ENCODE measurements around the gene DEFB119.
"Not testable (repeated sequence)": the region's sequence is repeated elsewhere in the genome, so short reads cannot be mapped to it uniquely, and the experiment has no call there.

DEFB119 gene

DNA sequence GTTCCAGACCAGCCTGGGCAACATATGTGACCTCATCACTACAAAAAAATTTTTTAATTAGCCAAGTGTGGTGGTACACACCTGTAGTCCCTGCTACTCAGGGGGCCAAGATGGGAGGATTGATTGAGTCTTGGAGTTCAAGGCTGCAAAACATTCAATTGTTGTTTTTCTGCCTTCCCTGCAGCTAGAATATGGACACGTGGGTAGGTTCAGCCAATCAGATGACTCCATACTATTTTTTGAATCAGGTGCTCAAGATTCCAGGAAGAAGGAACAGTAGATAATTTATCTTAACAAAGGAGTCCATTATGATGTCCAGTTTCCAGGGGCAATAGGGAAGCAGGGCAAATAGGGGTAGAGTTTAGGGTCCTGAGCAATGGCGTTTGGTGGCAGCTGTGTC lies 2.4 kb upstream of the DEFB119 start:
- H3K9ac ChIP-seq (ENCODE audit: low read length) = no peak overlapping the region
- H3K27ac ChIP-seq (ENCODE audit: low read length) = no peak overlapping the region
- no peak overlapping the region for H3K4me3 ChIP-seq (ENCODE audit: low read length)
- H3K36me3 ChIP-seq (ENCODE audit: control insufficient read depth, low read depth, low read length) = no peaks in the 10 kb centered on the region
- no peaks in the 10 kb centered on the region for H3K4me1 ChIP-seq (ENCODE audit: control insufficient read depth, low read depth, low read length)
- H3K27me3 ChIP-seq (ENCODE audit: control insufficient read depth, insufficient read depth, low read length) = no peaks in the 10 kb centered on the region
- peaks cover 52% of the 10 kb centered on the region for H3K9me3 ChIP-seq (ENCODE audit: control insufficient read depth, low read depth, low read length)

DNA sequence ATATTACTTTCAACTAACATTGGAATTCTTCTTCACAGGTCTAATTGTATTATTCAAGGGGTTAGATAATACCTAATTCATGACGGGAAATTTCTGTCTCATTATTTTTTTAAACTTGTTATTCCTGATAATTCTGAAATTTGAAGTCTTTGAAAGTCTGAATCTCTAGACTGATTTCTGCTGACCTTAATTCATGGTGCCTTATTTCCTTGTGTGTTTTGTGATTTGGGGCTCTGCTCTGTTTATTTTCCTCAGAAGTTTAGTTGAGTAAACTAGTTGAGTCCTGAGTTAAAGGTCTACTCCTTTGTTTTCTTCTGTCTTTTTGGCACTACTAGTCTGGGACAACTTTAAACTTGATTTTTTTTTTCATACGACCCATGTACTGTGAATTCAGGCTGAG lies 16.0 kb downstream of the DEFB119 start:
- H3K4me3 ChIP-seq (ENCODE audit: low read length) = no peak overlapping the region
- H3K4me1 ChIP-seq (ENCODE audit: control insufficient read depth, low read depth, low read length) = no peaks in the 10 kb centered on the region
- H3K27me3 ChIP-seq (ENCODE audit: control insufficient read depth, insufficient read depth, low read length) = no peaks in the 10 kb centered on the region
- no peak overlapping the region for H3K27ac ChIP-seq (ENCODE audit: low read length)
- H3K36me3 ChIP-seq (ENCODE audit: control insufficient read depth, low read depth, low read length) = no peaks in the 10 kb centered on the region
- peaks cover 48% of the 10 kb centered on the region for H3K9me3 ChIP-seq (ENCODE audit: control insufficient read depth, low read depth, low read length)
- no peak overlapping the region for H3K9ac ChIP-seq (ENCODE audit: low read length)

DNA sequence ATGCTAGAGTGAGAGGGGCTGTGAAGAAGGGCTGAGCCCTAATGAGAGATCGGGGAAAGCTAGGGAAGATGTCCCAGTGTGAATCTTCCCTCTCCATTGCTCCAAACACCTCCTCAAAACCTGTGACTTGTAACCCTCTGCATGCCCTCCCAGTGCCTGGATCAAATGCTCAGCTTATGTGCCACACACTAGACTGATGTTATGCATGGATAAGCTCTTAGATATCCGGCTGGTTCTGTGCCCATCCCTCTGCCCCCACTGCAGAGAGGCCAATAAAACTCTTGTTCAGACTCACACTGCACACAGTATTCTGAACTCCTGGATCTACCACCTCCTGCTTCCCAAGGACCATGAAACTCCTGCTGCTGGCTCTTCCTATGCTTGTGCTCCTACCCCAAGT lies 22.1 kb downstream of the DEFB119 start, which contains the start of gene DEFB118:
Gene DEFB118, plus strand, starts transcription at position 301 of the 400 bp plus-strand sequence. Its CDS starts 50 bp downstream, at position 351.
- peaks cover 43% of the 10 kb centered on the region for H3K9me3 ChIP-seq (ENCODE audit: control insufficient read depth, low read depth, low read length)
- no peak within 1 kb of the TSS for H3K9ac ChIP-seq (ENCODE audit: low read length)
- no peaks in the 10 kb centered on the region for H3K27me3 ChIP-seq (ENCODE audit: control insufficient read depth, insufficient read depth, low read length)
- no peak within 1 kb of the TSS for H3K27ac ChIP-seq (ENCODE audit: low read length)
- H3K4me3 ChIP-seq (ENCODE audit: low read length) = no peak within 1 kb of the TSS
- no peaks in the 10 kb centered on the region for H3K4me1 ChIP-seq (ENCODE audit: control insufficient read depth, low read depth, low read length)
- H3K36me3 ChIP-seq (ENCODE audit: control insufficient read depth, low read depth, low read length) = no peaks in the 10 kb centered on the region

DNA sequence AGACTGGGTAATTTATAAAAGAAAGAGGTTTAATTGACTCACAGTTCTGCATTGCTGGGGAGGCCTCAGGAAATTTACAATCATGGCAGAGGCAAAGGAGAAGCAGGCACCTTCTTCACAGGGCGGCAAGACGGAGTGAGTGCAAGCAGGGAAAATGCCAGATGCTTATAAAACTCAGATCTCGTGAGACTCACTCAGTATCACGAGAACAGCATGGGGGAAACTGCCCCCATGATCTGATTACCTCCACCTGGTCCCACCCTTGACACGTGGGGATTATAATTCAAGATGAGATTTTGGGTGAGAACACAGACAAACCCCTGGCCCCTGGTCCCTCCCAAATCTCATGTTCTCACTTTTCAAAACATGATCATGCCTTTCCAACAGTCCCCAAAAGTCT lies 26.1 kb downstream of the DEFB119 start:
- H3K27me3 ChIP-seq (ENCODE audit: control insufficient read depth, insufficient read depth, low read length); H3K9ac ChIP-seq (ENCODE audit: low read length); H3K4me1 ChIP-seq (ENCODE audit: control insufficient read depth, low read depth, low read length); H3K4me3 ChIP-seq (ENCODE audit: low read length); H3K27ac ChIP-seq (ENCODE audit: low read length); H3K36me3 ChIP-seq (ENCODE audit: control insufficient read depth, low read depth, low read length): not testable (repeated sequence)
- H3K9me3 ChIP-seq (ENCODE audit: control insufficient read depth, low read depth, low read length) = peaks cover 46% of the 10 kb centered on the region

DNA sequence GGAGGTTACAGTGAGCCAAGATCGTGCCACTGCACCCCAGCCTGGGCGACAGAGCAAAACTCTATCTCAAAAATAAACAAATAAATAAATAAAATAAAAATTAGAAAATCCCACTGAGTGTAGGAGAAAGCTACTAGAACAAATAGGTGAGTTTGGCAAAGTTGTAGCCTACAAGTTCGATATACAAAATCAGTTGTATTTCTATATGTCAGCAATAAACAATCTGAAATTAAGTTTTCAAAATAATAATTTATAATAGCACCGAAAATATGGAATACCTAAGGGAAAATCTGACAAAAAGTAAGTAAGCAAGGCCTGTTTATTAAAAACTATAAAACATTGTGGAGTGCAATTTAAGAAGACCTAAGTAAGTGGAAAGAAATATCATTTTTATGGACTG lies 27.1 kb downstream of the DEFB119 start:
- Histone ChIP-seq H3K9ac (ENCODE audit: low read length) (no peak overlapping the region), H3K27me3 (ENCODE audit: control insufficient read depth, insufficient read depth, low read length) (no peaks in the 10 kb centered on the region), H3K4me1 (ENCODE audit: control insufficient read depth, low read depth, low read length) (no peaks in the 10 kb centered on the region), H3K36me3 (ENCODE audit: control insufficient read depth, low read depth, low read length) (no peaks in the 10 kb centered on the region), H3K27ac (ENCODE audit: low read length) (no peak overlapping the region), H3K4me3 (ENCODE audit: low read length) (no peak overlapping the region), H3K9me3 (ENCODE audit: control insufficient read depth, low read depth, low read length) (peaks cover 51% of the 10 kb centered on the region)

DNA sequence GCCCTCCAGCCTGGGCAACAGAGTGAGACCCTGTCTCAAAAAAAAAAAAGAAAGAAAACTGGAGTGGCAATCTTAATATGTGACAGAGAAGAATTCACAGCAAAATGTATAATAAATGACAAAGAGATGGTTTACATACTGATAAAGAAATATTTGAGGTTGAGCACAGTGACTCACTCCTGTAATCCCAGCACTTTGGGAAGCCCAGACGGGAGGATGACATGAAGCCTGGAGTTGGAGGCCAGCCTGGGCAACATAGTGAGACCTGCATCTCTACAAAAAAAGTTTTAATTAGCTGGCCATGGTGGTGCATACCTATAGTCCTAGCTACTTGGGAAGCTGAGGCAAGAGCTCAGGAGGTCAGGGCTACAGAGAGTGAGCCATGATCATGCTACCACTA lies 34.4 kb downstream of the DEFB119 start:
- Histone ChIP-seq H3K4me1 (ENCODE audit: control insufficient read depth, low read depth, low read length) (no peaks in the 10 kb centered on the region), H3K9me3 (ENCODE audit: control insufficient read depth, low read depth, low read length) (peaks cover 60% of the 10 kb centered on the region), H3K4me3 (ENCODE audit: low read length) (no peak overlapping the region), H3K27me3 (ENCODE audit: control insufficient read depth, insufficient read depth, low read length) (no peaks in the 10 kb centered on the region), H3K36me3 (ENCODE audit: control insufficient read depth, low read depth, low read length) (no peaks in the 10 kb centered on the region), H3K27ac (ENCODE audit: low read length) (no peak overlapping the region), H3K9ac (ENCODE audit: low read length) (no peak overlapping the region)

DNA sequence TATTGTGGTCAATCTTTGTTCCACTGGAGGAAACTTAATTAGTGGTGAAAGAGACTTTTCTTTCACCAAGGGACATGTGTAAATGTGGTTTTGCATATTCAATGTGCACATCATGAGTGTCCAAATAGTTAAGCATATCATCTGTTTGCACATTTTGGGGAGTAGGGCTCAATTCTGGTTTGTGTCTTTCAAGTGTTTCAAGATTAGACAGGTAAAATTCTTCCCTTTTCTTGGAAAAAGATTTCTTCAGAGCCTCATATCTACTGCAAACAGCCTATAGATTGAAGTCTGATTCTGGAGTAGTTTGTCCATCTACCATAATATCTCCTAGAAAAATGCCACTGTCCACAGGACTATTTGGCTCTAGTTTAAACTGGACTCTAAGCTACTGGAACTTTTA lies 48.9 kb downstream of the DEFB119 start:
- peaks cover 46% of the 10 kb centered on the region for H3K9me3 ChIP-seq (ENCODE audit: control insufficient read depth, low read depth, low read length)
- no peak overlapping the region for H3K27ac ChIP-seq (ENCODE audit: low read length)
- no peak overlapping the region for H3K9ac ChIP-seq (ENCODE audit: low read length)
- no peaks in the 10 kb centered on the region for H3K4me1 ChIP-seq (ENCODE audit: control insufficient read depth, low read depth, low read length)
- no peaks in the 10 kb centered on the region for H3K36me3 ChIP-seq (ENCODE audit: control insufficient read depth, low read depth, low read length)
- no peak overlapping the region for H3K4me3 ChIP-seq (ENCODE audit: low read length)
- H3K27me3 ChIP-seq (ENCODE audit: control insufficient read depth, insufficient read depth, low read length) = no peaks in the 10 kb centered on the region

DNA sequence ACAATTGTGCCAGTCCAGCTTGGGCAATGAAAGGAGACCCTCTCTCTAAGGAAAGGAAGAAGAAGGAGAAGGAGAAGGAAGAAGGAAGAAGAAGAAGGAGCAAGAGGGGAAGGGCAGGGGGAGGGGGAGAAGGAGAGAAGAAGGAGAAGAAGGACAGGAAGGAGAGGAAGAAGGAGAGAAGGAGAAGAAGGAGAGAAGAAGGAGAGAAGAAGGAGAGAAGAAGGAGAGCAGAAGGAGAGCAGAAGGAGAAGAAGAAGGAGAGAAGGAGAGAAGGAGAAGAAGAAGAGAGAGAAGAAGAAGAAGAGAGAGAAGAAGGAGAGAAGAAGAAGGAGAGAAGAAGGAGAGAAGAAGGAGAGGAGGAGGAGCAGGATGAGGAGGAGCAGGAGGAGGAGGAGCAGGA lies 59.5 kb downstream of the DEFB119 start:
- Histone ChIP-seq H3K27me3 (ENCODE audit: control insufficient read depth, insufficient read depth, low read length) (no peaks in the 10 kb centered on the region), H3K9me3 (ENCODE audit: control insufficient read depth, low read depth, low read length) (peaks cover 54% of the 10 kb centered on the region)

More for the DNA sequence above, 59.5 kb downstream of the DEFB119 start:
- Histone ChIP-seq H3K4me3 (ENCODE audit: low read length) (no peak overlapping the region), H3K9ac (ENCODE audit: low read length) (no peak overlapping the region), H3K36me3 (ENCODE audit: control insufficient read depth, low read depth, low read length) (no peaks in the 10 kb centered on the region), H3K4me1 (ENCODE audit: control insufficient read depth, low read depth, low read length) (no peaks in the 10 kb centered on the region), H3K27ac (ENCODE audit: low read length) (no peak overlapping the region)

All from iPS-18a (cell line).